ENCODE measurements around the gene LYPD8. TPM values are rescaled to one million over a fixed set of nuclear protein-coding genes. Genes with fewer than 3 reads are reported as not detected.

Gene LYPD8
- total RNA-seq, 1 experiment from 2014 or later: not detected

GRCh38 chr1:248792342-248792741 lies 36.8 kb upstream of the LYPD8 start:
- Histone ChIP-seq H3K27me3 (ENCODE audit: control insufficient read depth, insufficient read depth, low read length) (no peaks in the 10 kb centered on the region), H3K27ac (ENCODE audit: low read length) (no peak overlapping the region), H3K36me3 (ENCODE audit: control insufficient read depth, insufficient read depth, low read length) (no peaks in the 10 kb centered on the region), H3K4me3 (ENCODE audit: low read depth in 2 of 2, low read length in 2 of 2) (no peak overlapping the region), H3K4me1 (ENCODE audit: control insufficient read depth, insufficient read depth, low read length) (no peaks in the 10 kb centered on the region), H3K9me3 (ENCODE audit: control insufficient read depth, insufficient read depth, low read depth, low read length) (no peaks in the 10 kb centered on the region)
- TF ChIP-seq REST (IDR thresholded peaks at IDR 0.05; ENCODE audit: insufficient read depth in 1 of 2, low read depth in 2 of 2, low read length in 1 of 2) (no peak), TCF7L2 (IDR thresholded peaks at IDR 0.05; ENCODE audit: low read depth, low read length) (no peak), SIN3A (IDR thresholded peaks at IDR 0.05; ENCODE audit: borderline replicate concordance, insufficient read depth, low read depth, low read length) (no peak), POLR2AphosphoS5 (IDR thresholded peaks at IDR 0.05; ENCODE audit: low read depth, low read length) (no peak)
- TF ChIP-seq, protein P1, sequence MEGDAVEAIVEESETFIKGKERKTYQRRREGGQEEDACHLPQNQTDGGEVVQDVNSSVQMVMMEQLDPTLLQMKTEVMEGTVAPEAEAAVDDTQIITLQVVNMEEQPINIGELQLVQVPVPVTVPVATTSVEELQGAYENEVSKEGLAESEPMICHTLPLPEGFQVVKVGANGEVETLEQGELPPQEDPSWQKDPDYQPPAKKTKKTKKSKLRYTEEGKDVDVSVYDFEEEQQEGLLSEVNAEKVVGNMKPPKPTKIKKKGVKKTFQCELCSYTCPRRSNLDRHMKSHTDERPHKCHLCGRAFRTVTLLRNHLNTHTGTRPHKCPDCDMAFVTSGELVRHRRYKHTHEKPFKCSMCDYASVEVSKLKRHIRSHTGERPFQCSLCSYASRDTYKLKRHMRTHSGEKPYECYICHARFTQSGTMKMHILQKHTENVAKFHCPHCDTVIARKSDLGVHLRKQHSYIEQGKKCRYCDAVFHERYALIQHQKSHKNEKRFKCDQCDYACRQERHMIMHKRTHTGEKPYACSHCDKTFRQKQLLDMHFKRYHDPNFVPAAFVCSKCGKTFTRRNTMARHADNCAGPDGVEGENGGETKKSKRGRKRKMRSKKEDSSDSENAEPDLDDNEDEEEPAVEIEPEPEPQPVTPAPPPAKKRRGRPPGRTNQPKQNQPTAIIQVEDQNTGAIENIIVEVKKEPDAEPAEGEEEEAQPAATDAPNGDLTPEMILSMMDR (IDR thresholded peaks at IDR 0.05): no peak
- no peak for DNase-seq (ENCODE audit: low read depth, low spot score)
- in situ Hi-C loops (cut with HindIII; ENCODE audit: low pct_unique_long_range_greater_than_20kb, low sequenced_read_pairs): no loop called here
- ChIA-PET POLR2A (no interaction called here), CTCF (no interaction called here)
- no peak for ATAC-seq
- no TSS peak for BruUV-seq (replicated peaks)
- intact Hi-C loops (cut with micrococcal nuclease; ENCODE audit: unreplicated experiment): no loop called here

GRCh38 chr1:248791010-248791409 lies 35.5 kb upstream of the LYPD8 start:
- Histone ChIP-seq H3K4me3 (ENCODE audit: low read depth in 2 of 2, low read length in 2 of 2) (no peak overlapping the region), H3K9me3 (ENCODE audit: control insufficient read depth, insufficient read depth, low read depth, low read length) (no peaks in the 10 kb centered on the region), H3K36me3 (ENCODE audit: control insufficient read depth, insufficient read depth, low read length) (no peaks in the 10 kb centered on the region), H3K27me3 (ENCODE audit: control insufficient read depth, insufficient read depth, low read length) (no peaks in the 10 kb centered on the region), H3K27ac (ENCODE audit: low read length) (no peak overlapping the region), H3K4me1 (ENCODE audit: control insufficient read depth, insufficient read depth, low read length) (no peaks in the 10 kb centered on the region)
- intact Hi-C loops (cut with micrococcal nuclease; ENCODE audit: unreplicated experiment) (no loop called here), in situ Hi-C loops (cut with HindIII; ENCODE audit: low pct_unique_long_range_greater_than_20kb, low sequenced_read_pairs) (no loop called here)
- CTCF ChIA-PET: no interaction called here
- no TSS peak for BruUV-seq (replicated peaks)
- DNase-seq (ENCODE audit: low read depth, low spot score) (no peak), ATAC-seq (no peak)
- POLR2A ChIA-PET: no interaction called here
- TF ChIP-seq SIN3A (IDR thresholded peaks at IDR 0.05; ENCODE audit: borderline replicate concordance, insufficient read depth, low read depth, low read length) (no peak), POLR2AphosphoS5 (IDR thresholded peaks at IDR 0.05; ENCODE audit: low read depth, low read length) (no peak), TCF7L2 (IDR thresholded peaks at IDR 0.05; ENCODE audit: low read depth, low read length) (no peak), REST (IDR thresholded peaks at IDR 0.05; ENCODE audit: insufficient read depth in 1 of 2, low read depth in 2 of 2, low read length in 1 of 2) (no peak)
- TF ChIP-seq, protein P1 (IDR thresholded peaks at IDR 0.05): peak; percentile 8; the same call in 1 of the 2 replicates

All from Panc1 (cell line).